ENCODE data around the gene CDH4.

CDH4 gene

DNA sequence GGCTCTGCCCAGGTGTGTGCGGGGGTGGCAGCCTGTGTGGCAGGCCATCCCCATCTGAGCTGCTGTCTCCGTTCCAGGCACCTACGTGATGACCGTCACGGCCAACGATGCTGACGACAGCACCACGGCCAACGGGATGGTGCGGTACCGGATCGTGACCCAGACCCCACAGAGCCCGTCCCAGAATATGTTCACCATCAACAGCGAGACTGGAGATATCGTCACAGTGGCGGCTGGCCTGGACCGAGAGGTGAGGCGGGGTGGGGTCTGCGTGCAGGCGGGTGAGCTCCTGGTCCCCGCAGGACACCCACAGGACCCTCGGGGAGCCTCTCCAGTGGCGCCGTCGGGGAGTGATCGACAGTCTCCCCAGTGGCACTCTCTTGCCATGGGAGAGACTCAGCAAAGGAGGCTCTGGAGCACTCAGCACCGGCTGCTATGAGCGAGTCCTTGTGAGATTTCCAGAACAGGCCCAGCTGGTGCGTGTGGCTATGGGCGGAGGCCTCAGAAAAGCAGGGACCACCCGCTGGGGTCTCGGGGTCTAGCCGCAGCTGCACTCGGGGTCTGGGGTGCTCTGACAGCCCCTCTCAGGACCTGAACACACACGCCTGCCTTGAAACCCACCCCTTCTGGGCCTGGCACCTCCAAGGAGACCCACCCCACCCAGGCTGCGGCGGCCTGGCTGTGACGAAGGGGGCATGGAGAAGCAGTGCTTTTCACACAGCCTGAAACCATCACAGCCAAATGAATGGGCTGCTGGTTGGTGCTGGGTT lies 621.8 kb downstream of the CDH4 start:
- TF ChIP-seq, protein P1, sequence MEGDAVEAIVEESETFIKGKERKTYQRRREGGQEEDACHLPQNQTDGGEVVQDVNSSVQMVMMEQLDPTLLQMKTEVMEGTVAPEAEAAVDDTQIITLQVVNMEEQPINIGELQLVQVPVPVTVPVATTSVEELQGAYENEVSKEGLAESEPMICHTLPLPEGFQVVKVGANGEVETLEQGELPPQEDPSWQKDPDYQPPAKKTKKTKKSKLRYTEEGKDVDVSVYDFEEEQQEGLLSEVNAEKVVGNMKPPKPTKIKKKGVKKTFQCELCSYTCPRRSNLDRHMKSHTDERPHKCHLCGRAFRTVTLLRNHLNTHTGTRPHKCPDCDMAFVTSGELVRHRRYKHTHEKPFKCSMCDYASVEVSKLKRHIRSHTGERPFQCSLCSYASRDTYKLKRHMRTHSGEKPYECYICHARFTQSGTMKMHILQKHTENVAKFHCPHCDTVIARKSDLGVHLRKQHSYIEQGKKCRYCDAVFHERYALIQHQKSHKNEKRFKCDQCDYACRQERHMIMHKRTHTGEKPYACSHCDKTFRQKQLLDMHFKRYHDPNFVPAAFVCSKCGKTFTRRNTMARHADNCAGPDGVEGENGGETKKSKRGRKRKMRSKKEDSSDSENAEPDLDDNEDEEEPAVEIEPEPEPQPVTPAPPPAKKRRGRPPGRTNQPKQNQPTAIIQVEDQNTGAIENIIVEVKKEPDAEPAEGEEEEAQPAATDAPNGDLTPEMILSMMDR (IDR thresholded peaks at IDR 0.05; ENCODE audit: extremely low read depth, missing control alignments) = no peak
- DNase-seq (ENCODE audit: low spot score) = no peak

- DNase-seq (ENCODE audit: low spot score) = no peak
- TF ChIP-seq, protein P1 (IDR thresholded peaks at IDR 0.05; ENCODE audit: extremely low read depth, missing control alignments) = no peak
Measured at GRCh38 chr20:61874421-61875068, 622.5 kb downstream of the CDH4 start.

DNA sequence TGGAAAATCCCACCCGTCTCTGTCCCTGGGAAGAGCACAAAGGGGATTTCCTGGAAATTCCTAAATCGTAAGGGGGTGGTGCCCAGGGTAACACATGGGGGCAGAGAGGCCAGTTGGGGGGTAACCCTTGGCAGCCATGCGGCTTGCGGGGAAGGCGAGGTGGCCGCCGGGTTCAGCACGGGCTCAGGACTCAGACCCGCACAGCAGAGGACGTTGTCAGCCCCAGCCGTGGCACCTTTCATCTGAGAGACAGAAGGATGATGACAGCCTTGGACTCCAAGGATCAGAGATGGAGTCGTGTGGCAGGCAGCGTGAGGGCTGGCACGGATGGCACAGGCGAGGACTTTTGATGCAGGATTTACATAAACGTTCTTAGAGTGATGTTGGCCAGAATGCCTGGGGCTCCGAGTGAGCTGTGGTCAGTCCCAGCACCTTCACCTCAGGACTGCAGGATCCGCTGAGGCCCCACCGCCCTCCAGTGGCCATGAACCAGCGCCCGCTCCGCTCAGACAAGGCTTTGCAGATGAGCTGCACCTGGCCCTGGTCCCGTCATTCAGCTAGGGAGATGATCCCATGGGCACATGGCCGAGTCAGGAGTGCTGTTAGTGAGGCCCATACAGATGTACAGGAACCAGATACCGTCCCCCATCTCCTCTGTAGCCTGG lies 623.3 kb downstream of the CDH4 start:
- DNase-seq (ENCODE audit: low spot score) = no peak
- TF ChIP-seq, protein P1 (IDR thresholded peaks at IDR 0.05; ENCODE audit: extremely low read depth, missing control alignments) = no peak

DNA sequence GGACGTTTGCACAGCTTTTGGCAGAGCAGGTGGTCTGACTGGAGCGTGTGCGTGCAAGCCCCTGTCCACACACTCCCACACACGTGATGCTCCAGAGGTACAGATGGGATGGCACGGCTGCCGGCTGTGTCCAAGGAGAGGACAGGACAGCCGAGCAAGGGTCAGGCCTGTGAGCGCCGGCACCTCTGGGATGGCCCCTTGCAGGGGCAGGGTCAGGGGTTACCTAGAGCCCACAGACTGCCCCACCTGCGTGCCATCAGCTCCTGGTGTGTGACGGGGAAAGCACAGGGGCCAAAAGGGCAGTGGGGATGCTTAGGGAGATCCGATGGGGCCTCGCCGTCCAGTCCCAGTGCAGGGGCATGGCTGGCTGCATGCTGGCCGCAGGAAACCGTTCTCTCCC lies 623.9 kb downstream of the CDH4 start:
- TF ChIP-seq, protein P1 (IDR thresholded peaks at IDR 0.05; ENCODE audit: extremely low read depth, missing control alignments) = no peak
- DNase-seq (ENCODE audit: low spot score) = no peak

- TF ChIP-seq, protein P1 (IDR thresholded peaks at IDR 0.05; ENCODE audit: extremely low read depth, missing control alignments) = no peak
- DNase-seq (ENCODE audit: low spot score) = no peak
Measured at GRCh38 chr20:61876952-61877728, 625.1 kb downstream of the CDH4 start.

GRCh38 chr20:61877776-61878477 lies 625.9 kb downstream of the CDH4 start:
- no peak for DNase-seq (ENCODE audit: low spot score)
- TF ChIP-seq, protein P1 (IDR thresholded peaks at IDR 0.05; ENCODE audit: extremely low read depth, missing control alignments) = no peak

Measured in GM20000 (cell line).